Glomerular visceral epithelial cell (primary cell): ENCODE measurements around the gene HOXB2.
A peak's percentile ranks its signal among the peaks of the same experiment; 100 is the strongest.

Experiments used
- DNase-seq: peaks from one replicate; pipeline ENCODE4 v3.0.0-alpha.2; 2016; ENCODE audit errors: extremely low spot score

Gene HOXB2

DNA sequence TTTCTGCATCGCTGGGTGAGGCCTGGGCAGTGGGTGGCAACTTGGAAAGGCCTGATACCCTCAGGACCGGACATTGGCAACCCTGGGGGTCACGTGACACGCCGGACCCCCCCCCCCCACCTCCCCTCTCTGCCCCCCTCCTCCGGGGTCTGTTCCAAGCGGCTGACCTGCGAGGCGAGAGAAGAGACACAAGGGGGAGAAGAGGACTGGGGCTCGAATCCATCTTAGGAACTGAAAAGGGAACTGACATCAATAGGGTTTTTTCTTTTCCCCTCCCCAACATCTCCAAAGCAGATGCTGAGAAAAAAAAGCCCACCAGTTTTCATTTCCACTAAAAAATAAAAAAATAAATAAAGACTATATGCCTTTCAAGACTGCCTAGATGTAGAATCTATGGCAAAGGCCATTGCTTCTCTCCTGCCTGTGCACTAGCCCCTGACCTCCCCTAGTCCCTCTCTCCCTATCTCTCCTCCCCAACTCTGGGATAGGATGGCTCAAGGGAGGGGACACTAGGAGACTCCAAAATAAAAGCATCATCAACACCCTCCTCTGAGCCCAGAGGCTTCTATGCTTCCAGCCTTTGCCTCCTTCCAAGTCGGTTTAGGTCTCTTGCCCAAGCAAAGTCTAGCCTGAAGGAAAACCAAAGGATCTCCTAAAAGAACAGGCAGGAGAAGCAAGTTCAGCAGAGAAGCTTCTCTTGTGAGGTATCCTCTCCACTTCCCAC is 7.7 kb upstream of the HOXB2 start:
- no peak for DNase-seq

DNA sequence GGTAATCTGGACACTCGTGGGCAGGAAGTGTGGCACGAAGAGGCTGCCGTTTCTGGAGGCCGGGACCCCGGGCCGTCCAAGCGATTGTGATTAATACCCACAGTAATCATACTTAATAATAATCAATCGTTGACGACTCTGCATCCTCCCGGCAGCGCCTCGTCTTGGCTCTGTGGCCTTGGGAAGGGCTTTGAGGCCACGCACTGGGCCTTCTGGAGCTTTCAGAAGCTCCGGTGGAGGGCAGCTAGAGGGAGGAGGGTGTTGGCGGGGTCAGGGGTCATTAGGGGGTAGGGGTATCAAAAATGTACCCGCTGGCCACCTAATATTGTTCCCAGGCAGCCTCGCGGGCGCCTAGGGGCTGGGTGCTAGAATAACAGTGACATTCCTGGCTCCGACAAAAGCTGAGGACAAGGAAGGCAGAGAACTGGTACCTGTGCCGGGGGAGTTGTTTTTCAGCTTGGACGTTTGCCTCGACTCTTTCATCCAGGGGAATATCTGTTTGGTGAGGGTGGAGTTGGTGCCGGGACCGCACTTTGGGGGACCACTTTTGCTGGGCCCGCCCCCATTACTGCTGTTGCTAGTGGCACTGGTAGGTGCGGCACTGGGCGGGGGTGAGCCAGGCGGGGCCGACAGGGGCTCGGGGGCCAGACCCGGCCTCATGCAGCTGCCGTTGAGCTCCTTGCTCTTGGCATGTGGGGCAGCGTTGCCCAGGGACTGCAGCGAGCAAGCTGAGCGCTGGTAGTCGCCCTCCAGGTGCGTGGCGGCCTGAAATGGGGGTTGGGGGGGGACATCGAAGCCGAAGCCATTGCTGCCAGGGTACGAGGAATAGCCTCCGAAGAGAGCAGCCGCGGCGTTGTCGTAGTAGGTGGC is 6.9 kb upstream of the HOXB2 start:
- DNase-seq, result no peak

DNA sequence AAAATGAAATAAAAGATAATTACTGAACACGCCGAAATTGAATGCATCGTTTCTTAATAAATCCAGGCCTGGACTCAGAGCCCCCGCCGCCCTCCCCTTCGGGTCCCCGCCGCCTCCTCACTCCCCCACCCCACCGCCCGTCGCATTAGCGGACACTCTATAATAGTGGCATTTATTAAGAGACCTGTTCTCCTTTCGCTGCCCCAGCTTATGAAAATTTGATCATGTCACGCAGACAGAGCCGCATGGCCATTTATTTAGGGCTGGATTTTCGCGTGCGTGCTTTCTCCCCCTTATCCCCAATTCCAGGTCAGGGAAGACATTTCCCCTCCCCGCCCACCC is 6.3 kb upstream of the HOXB2 start:
- no peak for DNase-seq

DNA sequence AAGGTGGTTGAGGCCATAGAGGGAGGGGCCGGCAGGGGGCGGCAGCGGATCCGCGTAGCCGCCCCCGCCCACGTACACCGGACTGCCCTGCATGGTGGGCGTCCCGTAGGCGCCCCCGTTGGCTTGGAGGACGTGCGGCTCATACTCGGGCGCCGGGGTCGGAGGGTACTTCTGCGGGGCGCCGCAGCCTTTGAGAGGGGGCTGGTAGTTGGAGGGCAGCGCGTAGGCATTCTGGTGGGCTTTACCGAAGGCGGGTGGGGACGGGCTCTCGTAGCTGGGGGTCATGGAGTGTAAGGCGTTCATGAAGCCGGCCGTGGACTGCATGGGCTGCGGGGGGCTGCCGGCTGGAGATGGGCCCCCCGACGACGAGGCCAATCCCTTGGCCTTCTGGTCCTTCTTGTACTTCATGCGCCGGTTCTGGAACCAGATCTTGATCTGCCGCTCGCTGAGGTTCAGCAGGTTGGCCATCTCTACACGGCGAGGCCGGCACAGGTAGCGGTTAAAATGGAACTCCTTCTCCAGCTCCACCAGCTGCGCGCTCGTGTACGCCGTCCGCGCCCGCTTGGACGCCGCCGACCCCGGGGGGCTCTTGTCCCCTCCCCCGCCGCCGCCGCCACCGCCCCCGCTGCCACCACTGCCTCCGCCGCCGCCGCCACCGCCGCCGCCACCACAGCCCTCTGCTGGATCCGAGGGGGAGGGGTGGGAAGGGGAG is 5.7 kb upstream of the HOXB2 start:
- no peak for DNase-seq

GRCh38 chr17:48549914-48550501 is 5.1 kb upstream of the HOXB2 start:
- no peak for DNase-seq

DNA sequence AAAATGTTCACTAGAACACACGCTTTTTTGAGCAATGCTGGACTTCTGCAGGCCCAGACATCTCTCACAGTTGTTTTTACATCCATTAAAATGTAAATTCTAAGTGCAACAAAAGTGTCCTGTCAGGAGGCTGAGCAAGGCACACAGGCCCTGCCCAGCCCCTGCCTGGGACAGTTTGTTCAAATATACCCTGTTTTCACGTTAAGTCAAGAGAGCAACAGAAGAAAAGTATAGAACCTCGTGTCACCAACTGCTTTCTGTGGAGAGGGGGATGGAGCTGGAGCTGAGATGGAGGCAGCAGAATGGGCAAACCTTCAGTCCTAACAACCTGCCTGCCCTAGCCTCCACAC is 4.3 kb upstream of the HOXB2 start:
- DNase-seq, result no peak

GRCh38 chr17:48548523-48549280 is 3.8 kb upstream of the HOXB2 start:
- DNase-seq, result no peak

GRCh38 chr17:48547808-48548522 is 3.1 kb upstream of the HOXB2 start:
- peak; percentile 56 for DNase-seq

GRCh38 chr17:48546924-48547807 is 2.3 kb upstream of the HOXB2 start:
- peak; percentile 26 for DNase-seq

- DNase-seq, result no peak
Observed at GRCh38 chr17:48546137-48546923, 1.4 kb upstream of the HOXB2 start.

- DNase-seq, result no peak
Observed at GRCh38 chr17:48545539-48545938, 630 bp upstream of the HOXB2 start.

GRCh38 chr17:48544349-48545021 is 424 bp downstream of the HOXB2 start:
- peak; percentile 79 for DNase-seq

DNA sequence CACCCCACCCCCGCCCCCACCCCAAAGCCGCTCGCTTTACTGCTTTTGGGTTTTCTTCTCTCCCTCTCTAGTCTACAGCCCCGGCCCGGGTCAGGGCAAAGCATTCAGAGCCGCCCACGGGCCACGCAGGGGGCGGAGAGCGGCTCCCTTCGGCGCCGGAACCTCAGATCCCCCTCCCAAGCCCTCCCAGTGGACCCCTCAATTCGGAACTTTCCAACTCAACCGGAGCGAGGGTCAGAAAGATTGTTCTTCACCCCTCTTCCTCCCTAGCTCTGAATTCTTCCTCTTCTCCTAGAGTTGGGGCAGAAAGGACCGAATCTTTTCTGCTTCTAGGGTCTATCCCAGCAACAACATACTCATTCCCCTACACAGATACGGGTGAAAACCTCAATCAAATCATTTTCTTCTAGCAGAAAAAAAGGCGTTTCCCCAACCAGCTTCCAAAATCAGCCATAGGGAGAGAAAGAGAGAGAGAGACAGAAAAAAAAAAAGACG is 1.0 kb downstream of the HOXB2 start:
- no peak for DNase-seq

DNA sequence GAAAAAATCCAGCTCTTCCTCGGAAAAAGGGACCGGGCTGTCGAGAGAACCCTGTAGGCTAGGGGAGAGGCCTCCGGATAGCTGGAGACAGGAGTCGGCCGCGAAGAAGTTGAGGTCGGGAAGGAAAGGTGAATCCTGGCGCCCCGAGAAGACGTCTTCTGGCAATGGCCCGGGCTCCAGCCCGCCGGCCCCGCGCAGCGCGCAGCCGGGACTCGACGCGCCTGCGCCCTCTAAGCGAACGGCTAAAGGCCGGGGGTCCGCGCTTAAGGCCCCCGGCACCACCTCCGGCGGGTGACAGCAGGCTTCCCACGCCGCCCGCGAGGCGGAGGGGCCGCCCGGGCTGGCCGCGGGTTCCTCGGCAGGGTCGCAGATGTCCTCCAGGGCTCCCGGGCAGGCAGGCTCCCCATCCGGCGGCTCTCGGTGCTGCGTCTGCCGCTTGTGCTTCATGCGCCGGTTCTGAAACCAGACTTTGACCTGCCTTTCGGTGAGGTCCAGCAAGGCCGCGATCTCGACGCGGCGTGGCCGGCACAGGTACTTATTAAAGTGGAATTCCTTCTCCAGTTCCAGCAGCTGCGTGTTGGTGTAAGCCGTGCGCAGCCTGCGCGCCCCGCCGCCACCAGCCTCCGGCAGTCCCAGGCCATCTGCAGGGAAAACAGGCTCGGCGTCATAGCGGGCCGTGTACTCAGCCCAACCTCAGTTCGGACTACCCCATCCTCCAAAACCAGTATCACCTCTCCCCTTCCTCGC is 1.6 kb downstream of the HOXB2 start:
- DNase-seq, result peak; percentile 64

- DNase-seq, result no peak
Observed at GRCh38 chr17:48542698-48543106, 2.2 kb downstream of the HOXB2 start.

GRCh38 chr17:48542114-48542656 is 2.7 kb downstream of the HOXB2 start:
- no peak for DNase-seq

DNA sequence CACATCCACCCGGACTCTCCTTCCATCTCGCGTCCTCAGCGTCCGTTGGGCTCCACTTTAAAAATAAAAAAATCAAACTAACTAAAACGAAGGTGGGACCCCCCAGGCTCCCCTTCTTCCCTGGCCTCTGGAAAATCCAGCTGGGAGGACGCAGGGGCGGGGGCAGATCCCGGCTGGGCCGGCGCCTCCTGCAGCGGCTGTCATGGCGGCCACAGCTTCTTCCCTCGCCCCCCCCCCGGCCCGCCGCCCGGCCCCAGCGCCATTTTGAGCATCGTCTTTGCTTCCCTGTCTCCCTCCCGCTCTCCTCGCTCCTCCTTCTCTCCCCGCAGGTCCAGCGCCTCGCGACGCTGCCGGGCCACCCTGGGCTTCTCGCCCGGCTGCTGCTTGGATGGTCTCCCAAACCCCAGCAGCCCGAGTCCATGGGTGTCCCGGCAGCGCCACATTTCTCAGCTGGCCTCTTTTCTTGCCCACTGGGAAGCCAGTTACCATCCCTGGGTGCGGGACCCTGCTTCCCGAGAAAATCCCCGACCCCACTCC is 3.3 kb downstream of the HOXB2 start:
- peak; percentile 86 for DNase-seq
